Measurements from ENCODE around the gene MBNL1. TPM values are rescaled to one million over a fixed set of nuclear protein-coding genes. Genes with fewer than 3 reads are reported as not detected.

MBNL1 gene
- total RNA-seq, 1 experiment from 2014 or later, result 68.6 TPM

- Mint-ChIP-seq H3K4me1 (ENCODE audit: low read depth, unreplicated experiment) (no peaks in the 10 kb centered on the region), H3K9me3 (ENCODE audit: unreplicated experiment) (no peaks in the 10 kb centered on the region), H3K27ac (ENCODE audit: unreplicated experiment) (no peak overlapping the region), H3K4me3 (ENCODE audit: unreplicated experiment) (no peak overlapping the region), H3K27me3 (ENCODE audit: insufficient read depth, unreplicated experiment) (no peaks in the 10 kb centered on the region), H3K36me3 (ENCODE audit: insufficient read depth, unreplicated experiment) (peaks cover 19% of the 10 kb centered on the region)
- Histone ChIP-seq H3K4me1 (no peaks in the 10 kb centered on the region), H3K4me3 (ENCODE audit: low read depth, low read length) (no peak overlapping the region), H3K27me3 (replicated peaks; ENCODE audit: control insufficient read depth, insufficient read depth, low read length) (no peaks in the 10 kb centered on the region), H3K9me3 (no peaks in the 10 kb centered on the region), H3K36me3 (ENCODE audit: control insufficient read depth, insufficient read depth, low read length) (peaks cover 2% of the 10 kb centered on the region)
- POLR2A ChIA-PET, result no interaction called here
- peak in 1 of 2 experiments; percentile 38 for DNase-seq
- no TSS peak for BruUV-seq (replicated peaks)
- CTCF ChIA-PET, result no interaction called here
- TF ChIP-seq CTCF (IDR thresholded peaks at IDR 0.05; ENCODE audit: insufficient read depth in 1 of 2, low read depth in 1 of 2, low read length in 1 of 2, severe bottlenecking in 1 of 2, unreplicated experiment in 1 of 2), result no peak
- intact Hi-C loops (cut with micrococcal nuclease; ENCODE audit: unreplicated experiment), result no loop called here
Observed at GRCh38 chr3:152452318-152452717, 183.6 kb downstream of the MBNL1 start.

GRCh38 chr3:152454076-152454875 lies 185.5 kb downstream of the MBNL1 start:
- H3K27ac Mint-ChIP-seq (ENCODE audit: unreplicated experiment), result no peak overlapping the region
- Histone ChIP-seq H3K9me3 (no peaks in the 10 kb centered on the region), H3K36me3 (ENCODE audit: control insufficient read depth, insufficient read depth, low read length) (peaks cover 2% of the 10 kb centered on the region), H3K27me3 (replicated peaks; ENCODE audit: control insufficient read depth, insufficient read depth, low read length) (no peaks in the 10 kb centered on the region), H3K4me3 (ENCODE audit: low read depth, low read length) (no peak overlapping the region), H3K4me1 (no peaks in the 10 kb centered on the region)
- CTCF ChIA-PET, result no interaction called here
- H3K36me3 Mint-ChIP-seq (ENCODE audit: insufficient read depth, unreplicated experiment), result peaks cover 15% of the 10 kb centered on the region
- no peak for DNase-seq
- H3K4me1 Mint-ChIP-seq (ENCODE audit: low read depth, unreplicated experiment), result no peaks in the 10 kb centered on the region
- no peak overlapping the region for H3K4me3 Mint-ChIP-seq (ENCODE audit: unreplicated experiment)
- TF ChIP-seq CTCF (IDR thresholded peaks at IDR 0.05; ENCODE audit: insufficient read depth in 1 of 2, low read depth in 1 of 2, low read length in 1 of 2, severe bottlenecking in 1 of 2, unreplicated experiment in 1 of 2), result no peak
- POLR2A ChIA-PET, result no interaction called here
- no peaks in the 10 kb centered on the region for H3K9me3 Mint-ChIP-seq (ENCODE audit: unreplicated experiment)
- no peaks in the 10 kb centered on the region for H3K27me3 Mint-ChIP-seq (ENCODE audit: insufficient read depth, unreplicated experiment)
- intact Hi-C loops (cut with micrococcal nuclease; ENCODE audit: unreplicated experiment), result no loop called here
- no TSS peak for BruUV-seq (replicated peaks)

GRCh38 chr3:152455989-152456388 lies 187.3 kb downstream of the MBNL1 start:
- ChIA-PET CTCF (no interaction called here), POLR2A (no interaction called here)
- BruUV-seq (replicated peaks), result no TSS peak
- no peak overlapping the region for H3K4me3 ChIP-seq (ENCODE audit: low read depth, low read length)
- TF ChIP-seq CTCF (IDR thresholded peaks at IDR 0.05; ENCODE audit: insufficient read depth in 1 of 2, low read depth in 1 of 2, low read length in 1 of 2, severe bottlenecking in 1 of 2, unreplicated experiment in 1 of 2), result no peak
- Mint-ChIP-seq H3K4me3 (ENCODE audit: unreplicated experiment) (no peak overlapping the region), H3K4me1 (ENCODE audit: low read depth, unreplicated experiment) (no peaks in the 10 kb centered on the region), H3K27me3 (ENCODE audit: insufficient read depth, unreplicated experiment) (no peaks in the 10 kb centered on the region), H3K9me3 (ENCODE audit: unreplicated experiment) (no peaks in the 10 kb centered on the region), H3K27ac (ENCODE audit: unreplicated experiment) (no peak overlapping the region), H3K36me3 (ENCODE audit: insufficient read depth, unreplicated experiment) (peaks cover 18% of the 10 kb centered on the region)
- H3K36me3 ChIP-seq (ENCODE audit: control insufficient read depth, insufficient read depth, low read length), result 0 out of 2 replicates have a peak, but pooled peaks cover 1% of the 10 kb centered on the region
- intact Hi-C loops (cut with micrococcal nuclease; ENCODE audit: unreplicated experiment), result no loop called here
- no peaks in the 10 kb centered on the region for H3K4me1 ChIP-seq
- H3K27me3 ChIP-seq (replicated peaks; ENCODE audit: control insufficient read depth, insufficient read depth, low read length), result no peaks in the 10 kb centered on the region
- no peaks in the 10 kb centered on the region for H3K9me3 ChIP-seq
- DNase-seq, result no peak

Data from Caco-2 (cell line).